GM03348 (cell line): ENCODE measurements around the gene TMEM52.
A peak's percentile ranks its signal among the peaks of the same experiment; 100 is the strongest.

Experiments
- DNase-seq: peaks from one replicate; pipeline ENCODE4 v3.0.0; 2012; ENCODE audit warnings: low spot score

TMEM52 gene

GRCh38 chr1:1926886-1927660, 8.0 kb upstream of the TMEM52 start:
- DNase-seq, result no peak

GRCh38 chr1:1926346-1926811, 7.3 kb upstream of the TMEM52 start:
- DNase-seq, result no peak

GRCh38 chr1:1925437-1926345, 6.6 kb upstream of the TMEM52 start:
- DNase-seq, result no peak

- no peak for DNase-seq
These were observed 5.8 kb upstream of the TMEM52 start for GRCh38 chr1:1924849-1925248.

- no peak for DNase-seq
These were observed 5.3 kb upstream of the TMEM52 start for GRCh38 chr1:1924386-1924785.

GRCh38 chr1:1922956-1923833, 4.1 kb upstream of the TMEM52 start:
- no peak for DNase-seq

GRCh38 chr1:1922702-1922955, 3.5 kb upstream of the TMEM52 start:
- no peak for DNase-seq

- no peak for DNase-seq
These were observed 3.0 kb upstream of the TMEM52 start for GRCh38 chr1:1921901-1922701.

GRCh38 chr1:1921459-1921862, 2.4 kb upstream of the TMEM52 start:
- no peak for DNase-seq

GRCh38 chr1:1920608-1921458, 1.8 kb upstream of the TMEM52 start:
- no peak for DNase-seq

- no peak for DNase-seq
These were observed 1.1 kb upstream of the TMEM52 start for GRCh38 chr1:1920057-1920607.

- peak; percentile 100 for DNase-seq
These were observed 401 bp upstream of the TMEM52 start for GRCh38 chr1:1919304-1920056.

- DNase-seq, result no peak
These were observed 831 bp downstream of the TMEM52 start for GRCh38 chr1:1917995-1918900.

GRCh38 chr1:1917304-1917976, 1.6 kb downstream of the TMEM52 start:
- no peak for DNase-seq

GRCh38 chr1:1916851-1917251, 2.2 kb downstream of the TMEM52 start:
- DNase-seq, result no peak

GRCh38 chr1:1915911-1916840, 2.9 kb downstream of the TMEM52 start:
- DNase-seq, result no peak
